HG03108 (cell line): ENCODE data around the gene FAM120A.
A peak's percentile ranks its signal among the peaks of the same experiment; 100 is the strongest.

Experiments used
- ATAC-seq: cut with Tn5 transposase; IDR thresholded peaks from one replicate; pipeline ENCODE4 v1.9.1; 2021; ENCODE audit warnings: moderate library complexity; ENCODE audit not compliant: unreplicated experiment

The FAM120A gene

DNA sequence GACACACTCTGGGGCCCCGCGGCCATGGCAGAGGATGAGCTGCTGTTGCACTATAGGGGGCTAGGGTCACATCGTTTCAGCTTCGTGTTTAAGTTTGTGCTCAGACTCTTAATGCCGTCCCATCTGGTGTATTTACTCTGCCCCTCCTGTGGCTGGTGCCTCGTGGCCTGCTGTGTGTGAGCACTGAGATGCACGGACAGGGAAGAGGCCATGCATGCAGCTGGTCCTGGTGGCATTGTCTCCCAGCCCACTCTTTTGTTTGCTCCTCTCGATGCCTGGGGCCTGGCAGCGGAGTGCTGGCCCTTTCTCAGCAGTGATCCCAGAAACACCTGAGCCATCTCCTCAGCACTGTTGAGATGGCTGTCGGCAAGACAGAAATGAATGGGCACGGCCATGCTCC lies 94.9 kb downstream of the FAM120A start:
- ATAC-seq, result no peak

DNA sequence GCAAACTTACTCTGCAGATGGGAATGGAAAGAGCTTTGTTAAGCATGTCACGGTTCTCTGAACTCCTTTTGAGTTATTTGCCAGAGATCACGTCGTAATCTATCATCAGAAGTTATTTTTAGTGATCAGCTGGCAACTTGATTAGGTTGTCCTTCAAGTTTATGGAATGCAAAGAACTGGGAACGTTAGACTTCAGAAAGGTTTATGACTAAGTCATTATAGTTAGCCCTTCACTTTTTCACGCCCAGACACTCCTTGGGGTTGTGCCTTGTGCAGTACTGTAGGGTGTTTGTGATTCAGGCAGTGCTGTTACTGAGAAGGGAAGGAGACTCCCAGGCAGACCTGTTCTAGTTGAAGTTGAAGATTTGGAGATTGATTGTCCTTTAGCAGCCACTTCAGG lies 98.1 kb downstream of the FAM120A start:
- no peak for ATAC-seq

DNA sequence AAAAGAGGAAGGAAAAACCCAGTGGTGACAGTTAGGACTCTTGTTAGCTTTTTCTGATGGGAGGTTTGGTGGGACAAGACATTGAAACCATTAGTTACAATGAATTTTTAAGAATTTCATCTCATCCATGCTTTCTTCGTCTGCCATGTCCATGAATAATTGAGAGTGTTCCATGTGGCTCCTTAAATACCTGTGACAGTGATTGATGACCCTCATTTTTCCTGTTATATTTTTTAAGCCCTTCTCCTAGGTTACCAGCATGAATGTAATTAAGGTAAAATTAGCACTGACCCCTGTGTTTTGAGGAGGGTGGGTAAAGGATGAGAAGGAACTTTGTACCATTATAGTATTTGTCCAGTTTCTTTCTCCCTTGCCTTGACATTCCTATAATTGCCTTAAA lies 101.4 kb downstream of the FAM120A start:
- no peak for ATAC-seq

DNA sequence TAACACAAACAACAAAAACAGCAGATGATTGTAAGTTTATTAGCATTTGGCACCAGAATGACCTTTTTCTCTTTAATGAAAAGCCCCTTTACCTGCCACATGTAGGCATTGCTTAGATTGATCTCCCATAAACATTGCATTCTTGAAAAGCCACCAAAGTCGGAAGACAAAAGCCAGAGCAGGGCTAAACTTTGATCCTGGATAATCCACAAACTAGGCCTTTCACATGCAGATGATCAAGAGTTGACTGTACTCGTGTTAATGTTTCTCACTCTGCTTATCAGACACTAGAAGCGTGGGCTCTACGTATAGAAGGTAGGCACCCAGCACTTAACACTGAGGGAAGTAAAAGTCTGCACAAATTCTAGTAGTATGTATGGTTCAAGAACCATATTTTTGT lies 103.9 kb downstream of the FAM120A start:
- ATAC-seq, result no peak

DNA sequence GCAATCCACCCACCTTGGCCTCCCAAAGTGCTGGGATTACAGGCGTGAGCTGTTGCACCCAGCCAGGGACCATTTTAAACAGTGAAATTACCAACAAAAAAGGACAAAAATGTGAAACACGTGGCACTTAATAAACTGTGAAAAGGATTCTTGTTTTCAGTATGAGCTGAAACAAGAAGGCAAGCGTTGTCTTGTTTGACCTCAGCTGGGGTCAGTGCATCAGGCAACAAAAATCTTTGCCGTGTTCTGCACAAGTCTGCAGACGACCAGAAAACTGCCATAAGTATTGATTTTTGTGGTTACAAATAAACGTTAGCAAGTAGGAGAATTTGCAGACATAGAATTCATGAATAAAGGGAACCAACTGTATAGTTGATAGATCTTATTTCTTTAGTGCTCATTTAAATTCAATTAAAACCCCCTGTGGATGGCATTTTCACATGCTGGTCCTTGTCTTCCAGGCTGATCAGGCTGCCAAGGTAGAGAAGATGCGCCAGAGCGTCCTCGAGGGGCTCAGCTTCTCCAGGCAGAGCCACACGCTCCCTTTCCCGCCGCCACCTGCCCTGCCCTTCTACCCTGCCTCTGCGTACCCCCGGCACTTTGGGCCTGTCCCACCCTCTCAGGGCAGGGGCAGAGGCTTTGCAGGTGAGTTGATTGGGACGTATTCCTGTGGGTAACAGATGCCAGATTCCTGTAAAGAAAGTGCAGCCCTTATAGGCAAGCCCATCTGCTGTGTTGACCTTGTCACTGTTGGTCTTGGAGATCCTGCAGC lies 106.1 kb downstream of the FAM120A start:
- ATAC-seq, result no peak

DNA sequence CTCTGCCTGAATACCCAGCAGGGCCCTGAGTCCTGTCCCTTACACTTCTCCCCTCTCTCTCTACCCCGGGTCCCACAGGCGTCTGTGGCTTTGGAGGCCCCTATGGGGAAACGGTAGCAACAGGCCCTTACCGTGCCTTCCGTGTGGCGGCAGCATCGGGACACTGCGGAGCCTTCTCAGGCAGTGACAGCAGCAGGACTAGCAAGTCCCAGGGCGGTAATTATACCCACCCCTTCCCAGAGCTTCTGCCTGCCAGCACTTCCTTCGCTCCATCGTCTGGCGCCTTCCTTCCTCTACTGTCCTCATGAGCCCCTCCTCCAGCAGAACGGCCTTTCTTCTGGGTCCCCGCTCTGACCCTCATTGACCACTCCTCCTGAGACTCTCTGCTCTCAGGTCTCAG lies 107.0 kb downstream of the FAM120A start:
- ATAC-seq, result no peak

DNA sequence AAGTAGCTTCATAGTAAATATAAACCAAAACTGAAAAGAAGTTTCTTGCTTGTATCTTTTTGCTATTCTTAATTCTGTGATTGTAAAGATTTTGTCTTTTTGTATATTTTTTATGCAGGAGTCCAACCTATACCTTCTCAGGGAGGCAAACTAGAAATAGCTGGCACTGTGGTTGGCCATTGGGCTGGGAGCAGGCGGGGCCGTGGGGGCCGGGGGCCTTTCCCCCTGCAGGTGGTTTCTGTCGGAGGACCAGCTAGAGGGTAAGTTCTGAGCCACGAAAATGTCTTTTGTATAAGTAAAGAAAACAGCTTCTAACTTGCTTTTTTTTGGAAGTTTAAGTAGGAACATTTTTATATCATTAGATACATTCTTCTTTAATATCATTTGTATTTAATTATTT lies 109.5 kb downstream of the FAM120A start:
- ATAC-seq, result no peak

DNA sequence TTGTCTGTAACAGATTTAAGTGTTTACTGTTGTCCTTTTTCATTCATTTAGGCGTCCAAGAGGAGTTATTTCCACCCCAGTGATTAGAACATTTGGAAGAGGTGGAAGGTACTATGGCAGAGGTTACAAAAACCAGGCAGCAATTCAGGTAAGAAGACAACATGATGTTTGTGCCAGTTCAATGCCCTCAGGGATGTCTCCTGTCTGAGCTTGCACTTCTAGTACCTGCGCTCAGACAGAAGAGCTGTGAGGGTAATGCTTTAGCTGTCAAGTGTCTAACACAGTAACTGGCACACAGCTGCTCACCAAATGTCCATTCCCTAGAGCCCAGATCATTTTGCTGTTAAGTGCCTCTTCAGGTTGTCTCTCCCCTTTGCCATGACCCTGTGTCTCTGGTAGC lies 110.7 kb downstream of the FAM120A start:
- no peak for ATAC-seq

DNA sequence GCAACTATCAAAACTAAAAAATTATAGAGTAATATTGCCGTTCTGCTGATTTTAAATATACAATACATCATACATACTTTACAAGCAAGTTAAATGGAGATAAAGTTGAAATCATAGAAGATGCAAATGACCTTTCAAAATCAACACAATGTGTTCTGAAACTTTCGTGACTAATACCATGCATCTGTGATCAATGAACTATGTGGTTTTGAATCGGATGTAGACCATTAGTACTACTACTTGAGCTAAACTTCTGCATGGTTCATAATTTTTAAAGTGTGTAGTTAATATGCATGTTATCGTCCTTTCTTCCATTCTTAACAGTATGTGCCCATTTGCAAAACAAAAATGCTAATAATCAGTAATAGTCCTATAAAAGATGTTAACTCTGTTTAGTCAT lies 113.6 kb downstream of the FAM120A start:
- no peak for ATAC-seq

DNA sequence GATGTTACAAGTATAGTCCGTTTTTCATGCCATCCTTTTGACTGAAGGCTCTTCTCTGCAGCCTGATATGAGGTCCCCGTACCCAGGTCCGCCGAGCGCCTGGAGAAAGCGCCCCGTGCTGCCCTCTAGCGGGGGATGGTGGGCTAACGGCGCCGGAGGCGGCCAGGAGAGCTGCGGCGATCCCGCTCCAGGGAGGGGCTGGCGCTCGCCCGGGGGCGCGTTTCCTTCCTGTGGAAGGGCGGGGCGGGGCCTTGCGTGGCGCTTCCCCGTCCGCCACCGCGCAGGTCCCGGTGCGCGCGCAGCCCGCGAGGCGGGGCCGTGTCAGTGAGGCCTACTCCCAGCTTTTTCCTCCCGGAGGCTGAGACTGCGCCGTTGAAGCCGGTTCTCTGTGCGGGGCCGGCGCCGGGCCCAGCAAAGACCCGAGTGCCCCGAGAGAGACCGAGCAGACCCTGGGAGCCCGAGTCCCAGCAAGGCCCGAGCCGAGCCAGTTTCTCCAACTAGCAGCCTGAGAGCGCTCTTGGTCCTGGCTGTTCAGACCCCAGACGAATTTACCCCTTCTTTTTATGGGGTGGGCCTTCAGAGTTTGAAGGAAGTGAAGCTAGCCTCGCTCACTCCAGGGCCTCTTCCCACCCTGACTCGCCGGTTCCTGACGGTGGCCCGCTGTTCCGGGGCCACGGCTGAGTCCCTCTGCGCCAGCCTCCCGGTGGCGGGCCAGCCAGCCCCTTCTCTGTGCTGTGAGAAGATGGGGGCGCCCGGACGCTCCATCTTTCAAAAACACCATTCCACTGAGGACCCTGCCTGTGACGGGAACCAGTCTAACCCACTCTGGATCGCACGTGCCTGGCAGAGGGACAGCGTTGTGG lies 115.2 kb downstream of the FAM120A start:
- peak; percentile 90 for ATAC-seq

DNA sequence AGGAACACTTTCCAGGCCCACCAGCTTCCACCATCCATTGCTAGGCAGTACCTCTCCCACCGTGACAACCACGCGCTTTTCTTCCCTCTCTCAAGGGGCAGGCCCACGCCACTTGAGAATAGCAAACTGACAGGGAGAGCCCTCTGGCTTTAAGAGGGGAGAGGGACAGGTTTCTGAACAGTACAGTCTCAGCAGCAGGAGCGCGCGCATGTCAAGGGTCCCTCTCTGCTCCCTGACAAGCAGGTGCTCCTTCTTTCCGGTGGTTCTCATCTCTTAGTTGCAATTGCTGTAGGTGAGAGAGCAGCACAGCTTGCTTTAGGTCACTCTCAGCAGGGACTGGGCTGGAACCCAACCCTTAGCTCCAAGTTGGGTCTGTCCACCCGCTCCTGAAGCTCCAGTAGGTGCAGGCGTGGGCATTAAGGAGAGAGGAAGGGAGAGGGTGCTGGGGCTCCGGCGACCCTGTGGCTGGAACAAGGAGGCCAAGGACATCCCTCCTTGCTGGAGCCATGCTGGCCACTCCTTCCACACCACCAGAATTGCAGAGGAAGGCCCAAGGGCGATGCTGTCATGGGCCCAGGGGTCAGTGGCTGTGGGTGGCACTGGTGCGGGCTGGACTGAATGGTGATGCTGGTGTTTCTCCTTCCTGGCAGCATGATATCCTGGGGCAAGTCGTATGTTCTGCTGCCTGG lies 115.9 kb downstream of the FAM120A start:
- no peak for ATAC-seq

DNA sequence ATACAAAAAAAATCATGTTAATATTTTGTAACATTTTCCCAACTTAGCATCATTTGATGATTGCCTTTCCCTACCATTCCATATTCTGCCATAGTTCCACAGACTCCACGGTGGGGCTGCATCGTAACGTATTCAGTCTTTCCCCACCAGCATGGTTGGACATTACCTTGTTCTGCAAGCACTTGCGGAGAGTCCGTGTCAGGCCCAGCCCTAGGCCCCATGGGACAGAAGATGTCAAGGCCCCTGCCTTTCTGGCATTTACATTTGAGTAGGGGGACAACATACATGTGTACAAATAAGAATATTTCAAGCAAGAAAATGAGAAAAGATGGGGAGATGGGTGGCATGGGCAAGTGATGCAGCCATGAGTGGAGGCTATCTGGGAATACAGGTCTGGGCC lies 116.7 kb downstream of the FAM120A start:
- no peak for ATAC-seq

DNA sequence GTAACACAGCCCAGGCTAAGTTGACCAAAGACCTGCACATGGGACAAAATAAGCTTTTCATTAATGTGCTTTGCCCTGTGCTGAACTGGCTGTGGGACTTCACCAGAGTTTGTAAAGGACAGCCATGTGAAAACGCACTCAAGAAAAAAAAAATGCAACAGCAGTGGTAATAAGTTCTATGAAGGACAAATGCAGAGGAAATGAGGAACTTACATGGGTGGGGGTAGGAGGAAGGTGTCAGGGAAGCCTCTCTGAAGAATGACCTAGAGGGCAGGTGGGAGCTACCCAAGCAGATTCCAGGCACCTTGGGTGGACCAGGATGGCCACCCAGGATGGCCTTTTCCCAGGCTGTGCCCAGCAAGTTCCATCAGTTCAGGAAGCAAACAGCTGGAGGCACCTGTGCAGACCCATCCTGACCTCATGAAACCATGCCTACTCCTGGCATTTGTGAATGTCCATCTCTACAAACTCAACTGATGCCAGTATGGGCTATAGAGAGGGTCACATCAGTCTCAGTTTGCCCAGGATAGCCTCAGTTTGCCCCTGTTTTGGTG lies 118.2 kb downstream of the FAM120A start:
- ATAC-seq, result no peak

DNA sequence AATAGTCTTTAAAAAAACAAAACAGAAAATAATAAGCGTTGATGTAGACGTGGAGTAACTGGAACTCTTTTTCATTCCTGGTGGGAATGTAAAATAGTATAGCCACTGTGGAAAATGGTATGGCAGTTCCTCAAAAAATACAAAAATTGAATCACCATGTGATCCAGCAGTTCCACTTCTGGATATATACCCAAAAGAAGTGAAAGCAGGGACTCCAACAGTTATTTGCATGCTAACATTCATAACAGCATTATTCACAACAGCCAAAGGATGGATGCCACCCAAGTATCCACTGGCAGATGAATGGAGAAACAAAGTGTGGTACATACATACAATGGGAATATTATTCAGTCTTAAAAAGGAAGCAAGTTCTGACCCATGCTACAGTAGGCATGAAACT lies 120.7 kb downstream of the FAM120A start:
- no peak for ATAC-seq

DNA sequence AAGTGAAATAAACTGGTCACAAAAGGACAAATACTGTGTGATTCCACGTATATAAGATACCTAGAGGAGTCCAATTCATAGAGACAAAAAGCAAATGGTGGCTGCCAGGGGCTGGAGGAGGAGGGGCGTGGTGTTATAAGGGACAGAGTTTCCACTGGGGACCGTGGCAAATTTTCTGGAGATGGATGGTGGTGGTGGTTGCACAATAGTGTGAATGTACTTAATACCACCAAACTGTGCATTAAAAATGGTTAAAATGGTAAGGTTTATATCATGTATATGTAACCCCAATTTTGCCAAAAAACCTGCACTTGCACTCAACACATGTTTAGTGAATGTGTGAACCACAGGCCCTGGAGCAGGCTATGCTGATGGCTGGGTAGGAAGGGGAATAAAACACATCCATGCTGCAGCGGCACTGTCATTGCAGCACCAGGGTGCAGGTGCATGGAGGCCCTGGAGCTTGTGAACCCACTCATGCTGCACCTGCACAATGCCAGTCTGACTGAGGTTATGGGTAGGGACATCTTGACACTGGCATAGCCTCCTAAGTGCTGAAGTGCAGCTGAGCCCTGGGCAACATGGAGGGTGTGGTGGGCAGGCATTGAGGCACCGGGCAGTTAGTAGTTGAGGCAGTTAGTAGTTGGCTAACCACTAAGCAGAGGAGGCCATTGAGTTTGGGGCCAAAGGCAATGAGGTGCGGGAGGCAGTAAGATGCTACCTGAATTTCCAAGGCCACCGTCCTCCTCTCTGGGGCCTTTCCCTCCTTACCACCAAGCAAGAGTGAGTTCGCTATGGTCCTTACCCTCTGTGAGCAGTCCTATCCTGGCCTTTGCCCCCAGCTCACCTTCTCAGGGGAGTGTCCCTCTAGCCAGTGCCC lies 121.4 kb downstream of the FAM120A start:
- ATAC-seq, result no peak

DNA sequence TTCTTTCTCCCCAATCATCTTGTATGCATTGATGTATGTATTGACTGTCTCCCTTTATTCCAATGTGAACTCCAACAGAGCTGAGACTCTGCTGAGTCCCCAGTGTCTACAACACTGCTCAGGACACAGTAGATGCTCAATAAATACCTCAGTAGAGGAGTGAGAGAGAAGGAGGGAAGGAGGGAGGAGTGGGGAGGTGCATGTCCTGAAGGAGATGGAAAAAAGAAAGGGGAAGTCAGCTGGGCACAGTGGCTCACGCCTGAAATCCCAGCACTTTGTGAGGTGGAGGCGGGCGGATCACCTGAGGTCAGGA lies 122.0 kb downstream of the FAM120A start:
- ATAC-seq, result no peak

DNA sequence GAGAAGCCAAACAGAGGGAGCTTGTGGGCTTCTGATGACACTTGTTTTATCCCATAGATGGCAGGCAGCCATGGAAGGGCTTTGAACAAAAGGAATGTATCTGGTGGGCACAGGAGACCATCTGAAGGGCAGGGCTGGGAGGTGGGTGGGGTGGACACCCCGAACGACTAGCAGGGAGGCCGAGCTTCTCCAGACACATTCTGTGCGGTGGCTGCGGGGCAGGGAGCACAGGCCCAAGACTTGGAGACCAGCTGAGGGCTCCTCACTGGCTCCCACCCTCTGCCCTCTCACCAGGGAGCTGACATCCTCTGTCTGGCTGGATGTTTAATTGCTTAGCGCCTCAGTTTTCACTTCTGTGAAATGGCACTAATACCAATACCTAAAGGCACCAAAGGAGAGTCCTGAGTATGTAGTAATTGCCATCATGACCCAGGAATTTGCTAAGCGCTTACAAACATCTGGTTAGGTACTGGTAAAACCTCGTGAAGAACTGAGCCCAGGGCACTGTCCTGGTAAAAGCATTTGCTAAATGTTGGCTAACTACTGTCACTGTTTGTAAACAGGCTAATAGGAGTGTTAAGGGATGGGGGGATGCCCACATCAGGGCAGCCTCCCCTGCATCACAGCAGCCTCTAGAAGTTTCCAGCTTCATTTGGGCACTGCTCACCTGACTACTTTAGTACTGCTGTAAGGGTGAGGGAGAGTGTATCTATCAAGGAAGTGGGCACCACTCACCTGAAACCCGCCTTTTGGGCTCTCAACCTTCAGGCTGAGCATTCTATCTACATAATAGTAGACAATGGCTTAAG lies 122.8 kb downstream of the FAM120A start:
- ATAC-seq, result no peak

DNA sequence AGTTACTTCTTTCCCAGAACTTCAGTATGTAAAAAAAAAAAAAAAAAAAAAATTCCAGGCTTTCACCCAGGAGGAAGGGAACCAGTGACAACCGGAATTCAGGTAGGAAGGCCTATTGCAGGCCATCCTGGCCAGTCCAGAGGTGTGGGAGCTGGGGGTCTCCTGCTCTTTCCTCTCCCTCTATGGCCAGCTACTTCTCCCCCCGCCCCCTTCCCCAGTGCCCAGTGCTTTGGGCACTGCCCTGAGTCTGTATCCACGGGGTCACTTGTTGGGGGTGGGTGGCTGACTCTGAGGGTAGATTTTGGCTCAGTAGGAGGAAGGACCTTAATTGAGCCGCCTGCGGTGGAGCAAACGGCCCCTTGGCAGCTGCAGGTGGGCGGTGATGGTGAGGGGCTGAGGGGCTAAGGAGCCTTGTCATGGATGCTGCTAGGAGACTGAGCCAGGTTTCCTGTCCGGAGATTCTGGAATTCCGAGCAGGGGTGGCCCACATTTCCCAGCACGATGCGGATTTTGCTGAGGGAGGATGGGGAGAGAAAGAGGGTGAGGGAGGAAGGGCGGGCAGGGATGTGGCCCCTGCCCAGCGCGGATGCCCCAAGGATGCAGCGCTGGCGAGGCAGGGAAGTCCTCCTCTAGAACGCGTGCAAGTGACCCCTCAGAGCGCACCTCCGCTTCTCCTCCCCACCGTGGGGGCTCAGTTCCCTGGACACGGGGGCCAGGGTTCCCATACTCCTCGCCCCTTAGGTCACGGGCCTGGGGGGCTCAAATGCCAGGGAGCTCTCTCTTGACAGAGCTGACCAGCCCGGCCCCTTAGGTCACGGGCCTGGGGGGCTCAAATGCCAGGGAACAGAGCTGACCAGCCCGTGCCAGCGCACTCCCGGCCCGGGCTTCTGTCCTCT lies 123.7 kb downstream of the FAM120A start:
- no peak for ATAC-seq

DNA sequence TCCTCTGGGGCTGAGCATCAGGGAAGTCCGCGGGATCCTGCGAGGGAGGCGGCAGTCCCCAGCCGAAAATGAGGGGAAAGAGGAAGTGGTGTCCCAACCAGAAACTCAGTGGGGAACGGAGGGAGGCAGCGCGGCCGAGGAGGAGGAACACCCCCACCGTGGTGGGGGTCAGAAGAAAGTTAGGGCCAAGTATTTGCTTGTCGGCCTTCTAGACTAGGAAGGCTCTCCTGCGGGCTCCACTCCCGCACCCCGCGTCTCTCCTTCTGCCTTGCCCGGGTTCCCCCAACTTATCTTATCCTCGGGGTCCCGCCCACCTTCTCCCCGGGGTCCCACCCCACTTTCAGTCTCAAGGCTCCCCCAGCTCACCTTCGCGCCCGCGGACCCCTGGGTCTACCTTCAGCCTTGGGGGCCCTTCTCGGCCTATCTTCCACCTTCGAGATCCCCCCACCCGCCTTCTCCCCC lies 124.3 kb downstream of the FAM120A start:
- ATAC-seq, result peak; percentile 27
